Measurements from ENCODE around the gene SEMA5A. TPM values are rescaled to one million over a fixed set of nuclear protein-coding genes. Genes with fewer than 3 reads are reported as not detected.

The SEMA5A gene
- polyA plus RNA-seq, 1 donor (not counting 4 experiments of a cell fraction or from before 2014, with no cell fraction given), result 0.16 TPM

GRCh38 chr5:9160747-9161146, 385.1 kb downstream of the SEMA5A start:
- TF ChIP-seq EZH2 (IDR thresholded peaks at IDR 0.05; ENCODE audit: low read length), result no peak
- TF ChIP-seq, protein P1, sequence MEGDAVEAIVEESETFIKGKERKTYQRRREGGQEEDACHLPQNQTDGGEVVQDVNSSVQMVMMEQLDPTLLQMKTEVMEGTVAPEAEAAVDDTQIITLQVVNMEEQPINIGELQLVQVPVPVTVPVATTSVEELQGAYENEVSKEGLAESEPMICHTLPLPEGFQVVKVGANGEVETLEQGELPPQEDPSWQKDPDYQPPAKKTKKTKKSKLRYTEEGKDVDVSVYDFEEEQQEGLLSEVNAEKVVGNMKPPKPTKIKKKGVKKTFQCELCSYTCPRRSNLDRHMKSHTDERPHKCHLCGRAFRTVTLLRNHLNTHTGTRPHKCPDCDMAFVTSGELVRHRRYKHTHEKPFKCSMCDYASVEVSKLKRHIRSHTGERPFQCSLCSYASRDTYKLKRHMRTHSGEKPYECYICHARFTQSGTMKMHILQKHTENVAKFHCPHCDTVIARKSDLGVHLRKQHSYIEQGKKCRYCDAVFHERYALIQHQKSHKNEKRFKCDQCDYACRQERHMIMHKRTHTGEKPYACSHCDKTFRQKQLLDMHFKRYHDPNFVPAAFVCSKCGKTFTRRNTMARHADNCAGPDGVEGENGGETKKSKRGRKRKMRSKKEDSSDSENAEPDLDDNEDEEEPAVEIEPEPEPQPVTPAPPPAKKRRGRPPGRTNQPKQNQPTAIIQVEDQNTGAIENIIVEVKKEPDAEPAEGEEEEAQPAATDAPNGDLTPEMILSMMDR (optimal IDR thresholded peaks at IDR 0.05 in 1 of 3, IDR thresholded peaks at IDR 0.05 in 1 of 3, conservative IDR thresholded peaks at IDR 0.05 in 1 of 3; ENCODE audit: extremely low read depth in 1 of 3, insufficient read depth in 2 of 3, low read length in 3 of 3), result no peak
- H3K27ac ChIP-seq (ENCODE audit: control insufficient read depth, insufficient read depth, low read length), result no peak overlapping the region
- no peak overlapping the region for H3K4me2 ChIP-seq (ENCODE audit: control insufficient read depth, extremely low read depth, insufficient read depth, low read depth, low read length)
- H2AFZ ChIP-seq (ENCODE audit: control insufficient read depth, low read length), result no peak overlapping the region
- no peak overlapping the region for H3K4me3 ChIP-seq (ENCODE audit: control insufficient read depth in 2 of 3, extremely low read depth in 1 of 3, insufficient read depth in 2 of 3, low read depth in 1 of 3, low read length in 3 of 3)
- H3K27me3 ChIP-seq (ENCODE audit: control insufficient read depth, extremely low read depth, insufficient read depth, low read length), result no peaks in the 10 kb centered on the region
- no peaks in the 10 kb centered on the region for H4K20me1 ChIP-seq (ENCODE audit: control insufficient read depth, extremely low read depth, insufficient read depth, low read length)
- H3K36me3 ChIP-seq (ENCODE audit: control insufficient read depth in 2 of 2, extremely low read depth in 1 of 2, insufficient read depth in 2 of 2, low read length in 2 of 2), result no peaks in the 10 kb centered on the region
- H3K9ac ChIP-seq (ENCODE audit: control insufficient read depth, extremely low read depth, insufficient read depth, low read length), result no peak overlapping the region
- H3K9me3 ChIP-seq (ENCODE audit: control insufficient read depth, low read depth, low read length), result no peaks in the 10 kb centered on the region
- dilution Hi-C loops (cut with MboI; ENCODE audit: extremely low pct_ligation_motif_present, low sequenced_read_pairs), result no loop called here
- no peaks in the 10 kb centered on the region for H3K79me2 ChIP-seq (ENCODE audit: control insufficient read depth, insufficient read depth, low read length)
- DNase-seq (ENCODE audit: low read depth, low spot score), result no peak
- FAIRE-seq, result no peak
- no peaks in the 10 kb centered on the region for H3K9me1 ChIP-seq (ENCODE audit: control insufficient read depth, extremely low read depth, insufficient read depth, low read length)
- H3K4me1 ChIP-seq (ENCODE audit: control insufficient read depth, extremely low read depth, insufficient read depth, low read length), result no peaks in the 10 kb centered on the region

DNA sequence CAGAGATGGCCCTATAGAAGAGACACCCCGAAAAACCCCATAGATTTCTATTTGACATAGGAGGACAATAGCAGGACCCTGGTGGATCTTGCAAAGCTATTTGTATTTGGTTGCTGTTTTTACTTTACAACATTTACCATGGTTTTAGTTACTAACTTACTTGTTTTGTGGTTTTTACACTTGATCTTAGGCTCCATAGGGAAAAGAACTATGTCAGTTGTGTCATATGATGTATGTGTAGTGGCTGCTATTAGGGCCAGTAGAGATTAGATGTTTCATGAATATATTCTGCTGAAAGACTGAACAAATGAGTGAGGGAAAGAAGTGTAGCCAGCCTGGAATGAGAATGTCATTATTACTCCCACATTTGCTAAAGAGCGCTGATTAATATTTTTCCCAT, 388.1 kb downstream of the SEMA5A start:
- Histone ChIP-seq H2AFZ (ENCODE audit: control insufficient read depth, low read length) (no peak overlapping the region), H3K79me2 (ENCODE audit: control insufficient read depth, insufficient read depth, low read length) (no peaks in the 10 kb centered on the region), H4K20me1 (ENCODE audit: control insufficient read depth, extremely low read depth, insufficient read depth, low read length) (no peaks in the 10 kb centered on the region), H3K4me3 (ENCODE audit: control insufficient read depth in 2 of 3, extremely low read depth in 1 of 3, insufficient read depth in 2 of 3, low read depth in 1 of 3, low read length in 3 of 3) (no peak overlapping the region), H3K9me3 (ENCODE audit: control insufficient read depth, low read depth, low read length) (no peaks in the 10 kb centered on the region), H3K4me2 (ENCODE audit: control insufficient read depth, extremely low read depth, insufficient read depth, low read depth, low read length) (no peak overlapping the region), H3K9ac (ENCODE audit: control insufficient read depth, extremely low read depth, insufficient read depth, low read length) (no peak overlapping the region), H3K27me3 (ENCODE audit: control insufficient read depth, extremely low read depth, insufficient read depth, low read length) (no peaks in the 10 kb centered on the region), H3K4me1 (ENCODE audit: control insufficient read depth, extremely low read depth, insufficient read depth, low read length) (no peaks in the 10 kb centered on the region), H3K36me3 (ENCODE audit: control insufficient read depth in 2 of 2, extremely low read depth in 1 of 2, insufficient read depth in 2 of 2, low read length in 2 of 2) (no peaks in the 10 kb centered on the region), H3K9me1 (ENCODE audit: control insufficient read depth, extremely low read depth, insufficient read depth, low read length) (no peaks in the 10 kb centered on the region), H3K27ac (ENCODE audit: control insufficient read depth, insufficient read depth, low read length) (no peak overlapping the region)
- DNase-seq (ENCODE audit: low read depth, low spot score), result no peak
- TF ChIP-seq, protein P1 (optimal IDR thresholded peaks at IDR 0.05 in 1 of 3, IDR thresholded peaks at IDR 0.05 in 1 of 3, conservative IDR thresholded peaks at IDR 0.05 in 1 of 3; ENCODE audit: extremely low read depth in 1 of 3, insufficient read depth in 2 of 3, low read length in 3 of 3), result no peak
- no peak for TF ChIP-seq EZH2 (IDR thresholded peaks at IDR 0.05; ENCODE audit: low read length)
- dilution Hi-C loops (cut with MboI; ENCODE audit: extremely low pct_ligation_motif_present, low sequenced_read_pairs), result no loop called here
- no peak for FAIRE-seq

Measured in keratinocyte (primary cell).